ENCODE data around the gene CAMK2A.
A peak's percentile ranks its signal among the peaks of the same experiment; 100 is the strongest.

DNA sequence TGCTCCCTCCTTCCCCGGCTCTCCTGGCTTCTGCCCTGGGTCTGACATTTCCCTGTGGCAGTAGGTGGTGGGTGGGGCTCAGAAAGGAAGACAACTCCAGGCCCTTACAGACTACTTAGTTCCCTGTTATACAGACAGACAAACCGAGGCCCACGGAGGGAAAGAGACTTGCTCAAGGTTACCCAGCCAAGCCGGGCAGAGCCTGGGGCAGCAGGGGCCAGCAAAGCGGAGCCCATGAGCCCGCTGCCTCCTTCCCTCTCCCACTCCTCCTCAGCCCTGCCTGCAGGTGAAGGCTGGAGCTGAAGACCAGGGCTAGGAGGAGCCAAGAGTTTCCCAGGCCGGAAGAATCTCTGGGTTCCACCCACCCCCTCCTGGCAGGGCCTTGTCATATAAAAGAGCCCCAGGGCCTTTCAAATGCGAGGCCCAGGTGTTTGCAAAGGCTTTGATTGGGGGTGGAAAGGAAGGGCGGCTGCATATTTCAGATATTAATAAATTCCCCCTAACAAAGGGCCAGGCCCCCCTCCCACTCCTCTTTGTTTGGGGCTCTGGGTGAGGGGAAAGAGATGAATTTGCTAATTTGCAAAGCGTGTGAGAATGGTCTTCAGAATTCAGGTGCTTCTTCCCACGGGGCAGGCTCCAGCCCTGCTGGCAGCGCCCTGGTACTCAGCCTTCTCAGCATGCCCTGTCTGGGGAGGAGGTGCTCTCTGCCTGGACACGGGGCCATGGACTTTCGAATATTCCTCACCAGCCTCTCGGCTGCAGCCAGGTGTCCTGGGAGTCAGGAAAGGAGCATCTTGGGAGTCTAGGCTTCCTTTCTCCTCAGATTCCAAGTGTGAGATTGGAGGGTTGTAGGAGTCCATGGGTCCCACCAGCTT lies 78.2 kb downstream of the CAMK2A start:
- TF ChIP-seq, protein P1, sequence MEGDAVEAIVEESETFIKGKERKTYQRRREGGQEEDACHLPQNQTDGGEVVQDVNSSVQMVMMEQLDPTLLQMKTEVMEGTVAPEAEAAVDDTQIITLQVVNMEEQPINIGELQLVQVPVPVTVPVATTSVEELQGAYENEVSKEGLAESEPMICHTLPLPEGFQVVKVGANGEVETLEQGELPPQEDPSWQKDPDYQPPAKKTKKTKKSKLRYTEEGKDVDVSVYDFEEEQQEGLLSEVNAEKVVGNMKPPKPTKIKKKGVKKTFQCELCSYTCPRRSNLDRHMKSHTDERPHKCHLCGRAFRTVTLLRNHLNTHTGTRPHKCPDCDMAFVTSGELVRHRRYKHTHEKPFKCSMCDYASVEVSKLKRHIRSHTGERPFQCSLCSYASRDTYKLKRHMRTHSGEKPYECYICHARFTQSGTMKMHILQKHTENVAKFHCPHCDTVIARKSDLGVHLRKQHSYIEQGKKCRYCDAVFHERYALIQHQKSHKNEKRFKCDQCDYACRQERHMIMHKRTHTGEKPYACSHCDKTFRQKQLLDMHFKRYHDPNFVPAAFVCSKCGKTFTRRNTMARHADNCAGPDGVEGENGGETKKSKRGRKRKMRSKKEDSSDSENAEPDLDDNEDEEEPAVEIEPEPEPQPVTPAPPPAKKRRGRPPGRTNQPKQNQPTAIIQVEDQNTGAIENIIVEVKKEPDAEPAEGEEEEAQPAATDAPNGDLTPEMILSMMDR (IDR thresholded peaks at IDR 0.05): peak in 1 of 5 experiments; percentile 51
- TF ChIP-seq POLR2A (IDR thresholded peaks at IDR 0.05) (peak; percentile 29), POLR2AphosphoS5 (IDR thresholded peaks at IDR 0.05) (no peak), EP300 (IDR thresholded peaks at IDR 0.05; ENCODE audit: low read depth) (no peak)

All from transverse colon (tissue), 4 donors.